HFFc6 (cell line): Measurements from ENCODE around the gene NUMA1. TPM values are rescaled to one million over a fixed set of nuclear protein-coding genes. Genes with fewer than 3 reads are reported as not detected.

Source experiments
- DNase-seq: peaks from one replicate; pipeline ENCODE4 v3.0.0-alpha.2; 2018
- H3K27ac Mint-ChIP-seq: 2 replicates; pipeline ENCODE4 v1.8.0; 2020; ENCODE audit warnings: mild to moderate bottlenecking, mixed read lengths
- H3K27me3 Mint-ChIP-seq: 2 replicates; pipeline ENCODE4 v1.8.0; 2021; ENCODE audit warnings: mild to moderate bottlenecking, moderate library complexity, mixed read lengths; ENCODE audit not compliant: insufficient read depth
- H3K36me3 Mint-ChIP-seq: 2 replicates; pipeline ENCODE4 v1.8.0; 2021; ENCODE audit warnings: low read depth, mixed read lengths
- H3K4me1 Mint-ChIP-seq: 2 replicates; pipeline ENCODE4 v1.8.0; 2020; ENCODE audit warnings: low read depth, mixed read lengths
- H3K4me3 Mint-ChIP-seq: 2 replicates; pipeline ENCODE4 v1.8.0; 2020; ENCODE audit warnings: mild to moderate bottlenecking, moderate library complexity, mixed read lengths
- H3K9me3 Mint-ChIP-seq: 2 replicates; pipeline ENCODE4 v1.8.0; 2020; ENCODE audit warnings: mild to moderate bottlenecking, mixed read lengths
- CTCF ChIP-seq: fragments of 200-600 bp; sonication (generic); IDR thresholded peaks from 2 replicates; pipeline ENCODE4 v1.5.0; 2021; ENCODE audit warnings: antibody characterized with exemption, mild to moderate bottlenecking
- total RNA-seq, 6 experiments: library from RNA; stranded (reverse); fragmentation: NEBNext Ultra II Directional; extraction: Animal tissue kit (Norgen Biotek cat#: 25700); gene quantifications; 2 replicates in 1 of 6; 3 replicates in 5 of 6; pipeline ENCODE4 v1.2.3, GENCODE V29; 2021

The NUMA1 gene
- total RNA-seq, 6 experiments from 2014 or later, result 127 to 148 (median 137) TPM

GRCh38 chr11:72010529-72011233 is 69.7 kb downstream of the NUMA1 start:
- no peaks in the 10 kb centered on the region for H3K4me1 Mint-ChIP-seq
- no peaks in the 10 kb centered on the region for H3K9me3 Mint-ChIP-seq
- H3K27ac Mint-ChIP-seq, result peak overlapping the region; percentile 21; the same call in 1 of the 2 replicates
- H3K4me3 Mint-ChIP-seq, result no peak overlapping the region
- H3K36me3 Mint-ChIP-seq, result peaks cover 46% of the 10 kb centered on the region
- DNase-seq, result no peak
- peaks cover 25% of the 10 kb centered on the region for H3K27me3 Mint-ChIP-seq
- no peak for TF ChIP-seq CTCF

- Mint-ChIP-seq H3K27me3 (peaks cover 24% of the 10 kb centered on the region), H3K27ac (peak overlapping the region; percentile 11; the same call in 1 of the 2 replicates), H3K36me3 (peaks cover 30% of the 10 kb centered on the region; the same call in 1 of the 2 replicates), H3K4me3 (no peak overlapping the region), H3K9me3 (no peaks in the 10 kb centered on the region), H3K4me1 (no peaks in the 10 kb centered on the region)
- TF ChIP-seq CTCF, result no peak
- no peak for DNase-seq
Observed at GRCh38 chr11:72009156-72009555, 71.2 kb downstream of the NUMA1 start.

- DNase-seq, result no peak
- peak overlapping the region; percentile 40 for H3K27ac Mint-ChIP-seq
- H3K4me1 Mint-ChIP-seq, result no peaks in the 10 kb centered on the region
- peaks cover 28% of the 10 kb centered on the region for H3K27me3 Mint-ChIP-seq
- H3K4me3 Mint-ChIP-seq, result no peak overlapping the region
- TF ChIP-seq CTCF, result no peak
- H3K9me3 Mint-ChIP-seq, result no peaks in the 10 kb centered on the region
- H3K36me3 Mint-ChIP-seq, result peaks cover 26% of the 10 kb centered on the region; the same call in 1 of the 2 replicates
Observed at GRCh38 chr11:72008728-72009127, 71.6 kb downstream of the NUMA1 start.

GRCh38 chr11:72007587-72007986 is 72.8 kb downstream of the NUMA1 start:
- H3K4me3 Mint-ChIP-seq, result no peak overlapping the region
- no peaks in the 10 kb centered on the region for H3K9me3 Mint-ChIP-seq
- peaks cover 34% of the 10 kb centered on the region for H3K27me3 Mint-ChIP-seq
- H3K36me3 Mint-ChIP-seq, result peaks cover 29% of the 10 kb centered on the region; the same call in 1 of the 2 replicates
- no peak for TF ChIP-seq CTCF
- H3K27ac Mint-ChIP-seq, result peak overlapping the region; percentile 66
- no peak for DNase-seq
- H3K4me1 Mint-ChIP-seq, result no peaks in the 10 kb centered on the region

- DNase-seq, result no peak
- Mint-ChIP-seq H3K9me3 (no peaks in the 10 kb centered on the region), H3K4me3 (peak overlapping the region; percentile 33; the same call in 1 of the 2 replicates), H3K27me3 (peaks cover 39% of the 10 kb centered on the region), H3K4me1 (no peaks in the 10 kb centered on the region), H3K27ac (no peak overlapping the region), H3K36me3 (peaks cover 32% of the 10 kb centered on the region; the same call in 1 of the 2 replicates)
- no peak for TF ChIP-seq CTCF
Observed at GRCh38 chr11:72007089-72007476, 73.3 kb downstream of the NUMA1 start.
